ENCODE data around the gene VCAM1. TPM values are rescaled to one million over a fixed set of nuclear protein-coding genes. Genes with fewer than 3 reads are reported as not detected.
"Not testable (repeated sequence)": the region's sequence is repeated elsewhere in the genome, so short reads cannot be mapped to it uniquely, and the experiment has no call there.

VCAM1 gene
- total RNA-seq, 2 experiments from 2014 or later = not detected

DNA sequence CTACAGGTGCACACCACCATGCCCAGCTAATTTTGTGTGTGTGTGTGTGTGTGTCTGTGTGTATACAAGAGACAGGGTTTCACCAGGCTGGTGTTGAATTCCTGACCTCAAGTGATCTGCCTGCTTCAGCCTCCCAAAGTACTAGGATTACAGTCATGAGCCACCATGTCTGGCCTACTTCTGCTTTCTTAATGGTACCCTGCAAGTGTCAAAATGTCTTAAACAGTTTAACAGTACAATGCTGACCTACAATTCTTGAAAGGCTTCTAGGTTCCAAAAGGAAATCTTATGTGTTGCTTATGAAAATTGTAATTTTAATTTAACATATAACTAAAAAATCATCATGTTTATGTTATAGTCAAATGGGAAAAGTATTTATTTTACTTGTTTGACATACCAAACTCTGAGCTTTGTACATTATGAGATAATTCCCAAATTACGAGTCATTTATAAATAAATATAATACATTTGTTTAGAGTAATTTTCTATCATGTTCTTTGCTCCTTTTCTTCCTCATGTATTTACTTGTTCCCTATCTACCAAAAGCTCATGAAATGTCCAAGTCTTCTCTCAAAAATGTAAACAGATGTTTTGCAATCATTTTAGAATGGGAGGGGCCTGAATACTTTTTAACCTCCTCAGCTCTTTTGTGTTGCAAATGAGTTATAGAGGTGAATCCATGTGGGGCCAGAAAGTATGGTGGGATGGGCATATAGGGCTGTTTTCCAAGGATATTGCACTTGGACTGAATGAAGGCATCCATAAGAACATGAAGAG, 8.4 kb upstream of the VCAM1 start:
- POLR2A ChIA-PET = interaction anchor here (1.0 kb wide), 1 partner anchor 109 kb away, joined by 3 read pairs; no protein-coding TSS in a partner anchor
- BruUV-seq (replicated peaks) = no TSS peak
- no peaks in the 10 kb centered on the region for H4K20me1 ChIP-seq (ENCODE audit: insufficient read depth, low read length)
- H3K9me3 ChIP-seq (ENCODE audit: low read length) = no peaks in the 10 kb centered on the region
- no peaks in the 10 kb centered on the region for H3K4me1 ChIP-seq (ENCODE audit: insufficient read depth, low read length, poor library complexity, severe bottlenecking)
- intact Hi-C loops (cut with micrococcal nuclease; ENCODE audit: unreplicated experiment) = no loop called here
- H3K79me2 ChIP-seq (ENCODE audit: insufficient read depth, low read depth, low read length) = no peaks in the 10 kb centered on the region
- H3K4me3 ChIP-seq (ENCODE audit: low read depth, low read length, poor library complexity, severe bottlenecking) = no peak overlapping the region
- H3K9me2 ChIP-seq (ENCODE audit: insufficient read depth, low read length) = no peaks in the 10 kb centered on the region
- H3K4me2 ChIP-seq (ENCODE audit: low read length) = no peak overlapping the region
- H3K27ac ChIP-seq (ENCODE audit: low read depth, low read length, poor library complexity, severe bottlenecking) = no peak overlapping the region
- CTCF ChIA-PET (ENCODE audit: unreplicated experiment) = no interaction called here
- H3K36me3 ChIP-seq (ENCODE audit: insufficient read depth, low read length) = no peaks in the 10 kb centered on the region
- no peak overlapping the region for H2AFZ ChIP-seq (ENCODE audit: low read length)
- DNase-seq (ENCODE audit: low spot score) = no peak
- TF ChIP-seq EZH2phosphoT487 (IDR thresholded peaks at IDR 0.05; ENCODE audit: borderline replicate concordance, low read depth, low read length) = no peak
- TF ChIP-seq, protein P1, sequence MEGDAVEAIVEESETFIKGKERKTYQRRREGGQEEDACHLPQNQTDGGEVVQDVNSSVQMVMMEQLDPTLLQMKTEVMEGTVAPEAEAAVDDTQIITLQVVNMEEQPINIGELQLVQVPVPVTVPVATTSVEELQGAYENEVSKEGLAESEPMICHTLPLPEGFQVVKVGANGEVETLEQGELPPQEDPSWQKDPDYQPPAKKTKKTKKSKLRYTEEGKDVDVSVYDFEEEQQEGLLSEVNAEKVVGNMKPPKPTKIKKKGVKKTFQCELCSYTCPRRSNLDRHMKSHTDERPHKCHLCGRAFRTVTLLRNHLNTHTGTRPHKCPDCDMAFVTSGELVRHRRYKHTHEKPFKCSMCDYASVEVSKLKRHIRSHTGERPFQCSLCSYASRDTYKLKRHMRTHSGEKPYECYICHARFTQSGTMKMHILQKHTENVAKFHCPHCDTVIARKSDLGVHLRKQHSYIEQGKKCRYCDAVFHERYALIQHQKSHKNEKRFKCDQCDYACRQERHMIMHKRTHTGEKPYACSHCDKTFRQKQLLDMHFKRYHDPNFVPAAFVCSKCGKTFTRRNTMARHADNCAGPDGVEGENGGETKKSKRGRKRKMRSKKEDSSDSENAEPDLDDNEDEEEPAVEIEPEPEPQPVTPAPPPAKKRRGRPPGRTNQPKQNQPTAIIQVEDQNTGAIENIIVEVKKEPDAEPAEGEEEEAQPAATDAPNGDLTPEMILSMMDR (conservative IDR thresholded peaks at IDR 0.05; ENCODE audit: low read length) = no peak

DNA sequence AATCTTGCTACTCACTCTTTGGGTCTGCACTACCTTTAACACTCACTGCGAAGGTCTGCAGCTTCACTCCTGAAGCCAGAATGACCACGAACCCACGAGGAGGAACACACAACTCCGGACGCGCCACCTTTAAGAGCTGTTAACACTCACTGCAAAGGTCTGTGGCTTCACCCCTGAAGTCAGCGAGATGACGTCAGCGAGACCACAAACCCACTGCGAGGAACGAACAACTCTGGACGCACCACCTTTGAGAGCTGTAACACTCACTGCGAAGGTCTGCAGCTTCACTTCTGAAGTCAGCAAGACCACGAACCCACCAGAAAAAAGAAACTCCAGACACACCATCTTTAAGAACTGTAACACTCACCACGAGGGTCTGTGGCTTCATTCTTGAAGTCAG, 6.5 kb upstream of the VCAM1 start:
- CTCF ChIA-PET (ENCODE audit: unreplicated experiment); H4K20me1 ChIP-seq (ENCODE audit: insufficient read depth, low read length); H3K36me3 ChIP-seq (ENCODE audit: insufficient read depth, low read length); H3K4me1 ChIP-seq (ENCODE audit: insufficient read depth, low read length, poor library complexity, severe bottlenecking); H3K4me2 ChIP-seq (ENCODE audit: low read length); H3K9me3 ChIP-seq (ENCODE audit: low read length); BruUV-seq (replicated peaks); H3K27ac ChIP-seq (ENCODE audit: low read depth, low read length, poor library complexity, severe bottlenecking); H3K4me3 ChIP-seq (ENCODE audit: low read depth, low read length, poor library complexity, severe bottlenecking); H3K79me2 ChIP-seq (ENCODE audit: insufficient read depth, low read depth, low read length); H3K9me2 ChIP-seq (ENCODE audit: insufficient read depth, low read length); intact Hi-C loops (cut with micrococcal nuclease; ENCODE audit: unreplicated experiment); DNase-seq (ENCODE audit: low spot score); H2AFZ ChIP-seq (ENCODE audit: low read length): not testable (repeated sequence)
- POLR2A ChIA-PET = interaction anchor here (0.6 kb wide), 2 partner anchors 82 to 87 kb away, joined by 3 to 5 read pairs; no protein-coding TSS in a partner anchor

GRCh38 chr1:100713626-100714025, 5.9 kb upstream of the VCAM1 start:
- no peaks in the 10 kb centered on the region for H3K36me3 ChIP-seq (ENCODE audit: insufficient read depth, low read length)
- no peak overlapping the region for H3K4me2 ChIP-seq (ENCODE audit: low read length)
- no peak overlapping the region for H3K27ac ChIP-seq (ENCODE audit: low read depth, low read length, poor library complexity, severe bottlenecking)
- BruUV-seq (replicated peaks) = no TSS peak
- ChIA-PET POLR2A (interaction anchor here (0.6 kb wide), 2 partner anchors 81 to 87 kb away, joined by 3 to 5 read pairs; no protein-coding TSS in a partner anchor), CTCF (ENCODE audit: unreplicated experiment) (no interaction called here)
- intact Hi-C loops (cut with micrococcal nuclease; ENCODE audit: unreplicated experiment) = no loop called here
- no peaks in the 10 kb centered on the region for H4K20me1 ChIP-seq (ENCODE audit: insufficient read depth, low read length)
- no peak overlapping the region for H3K4me3 ChIP-seq (ENCODE audit: low read depth, low read length, poor library complexity, severe bottlenecking)
- TF ChIP-seq, protein P1 (conservative IDR thresholded peaks at IDR 0.05; ENCODE audit: low read length) = no peak
- no peak for TF ChIP-seq EZH2phosphoT487 (IDR thresholded peaks at IDR 0.05; ENCODE audit: borderline replicate concordance, low read depth, low read length)
- no peaks in the 10 kb centered on the region for H3K79me2 ChIP-seq (ENCODE audit: insufficient read depth, low read depth, low read length)
- H3K4me1 ChIP-seq (ENCODE audit: insufficient read depth, low read length, poor library complexity, severe bottlenecking) = no peaks in the 10 kb centered on the region
- H3K9me2 ChIP-seq (ENCODE audit: insufficient read depth, low read length) = no peaks in the 10 kb centered on the region
- H3K9me3 ChIP-seq (ENCODE audit: low read length) = no peaks in the 10 kb centered on the region
- no peak for DNase-seq (ENCODE audit: low spot score)
- no peak overlapping the region for H2AFZ ChIP-seq (ENCODE audit: low read length)

Data from OCI-LY7 (cell line).